Measurements from ENCODE around the gene ACBD4. TPM values are rescaled to one million over a fixed set of nuclear protein-coding genes. Genes with fewer than 3 reads are reported as not detected.

ACBD4 gene
- total RNA-seq, 1 experiment from 2014 or later: 1.4 TPM

DNA sequence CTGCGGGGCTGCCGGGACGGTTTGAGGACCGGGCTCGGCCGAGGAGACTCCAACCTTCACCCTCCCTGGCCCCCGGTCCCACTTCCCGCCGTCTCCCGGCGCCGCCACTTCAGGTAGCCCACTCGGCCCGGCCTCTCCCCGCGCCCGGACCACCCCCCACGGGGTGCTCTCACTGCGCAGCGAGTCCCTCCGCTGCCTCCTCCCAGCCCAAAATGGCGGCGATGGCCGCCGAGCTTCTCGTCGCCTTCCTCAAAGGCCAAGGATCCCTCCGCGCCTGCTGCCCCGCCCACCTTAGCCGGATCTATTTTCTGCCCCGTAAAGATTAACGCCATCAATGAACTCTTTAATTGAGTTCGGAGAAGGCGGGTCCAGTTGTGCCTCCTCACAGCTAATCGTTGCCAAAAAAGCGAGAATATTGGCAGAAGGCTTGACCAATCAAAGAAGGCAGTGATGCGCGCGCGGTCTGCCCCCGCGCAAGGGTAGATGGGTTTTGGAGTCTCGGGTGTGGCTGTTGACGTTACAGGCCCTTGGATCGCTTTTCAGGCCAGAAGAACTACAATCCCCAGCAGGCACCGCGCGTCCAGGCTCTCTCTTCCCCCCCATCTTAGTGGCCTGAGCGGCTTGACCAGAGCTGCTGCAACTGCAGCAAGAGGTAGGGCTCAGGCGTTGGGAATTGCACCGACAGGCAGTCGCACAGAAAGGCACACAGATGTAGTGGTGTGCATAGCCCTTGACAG lies 26.0 kb downstream of the ACBD4 start, which contains the start of gene HEXIM2:
TSS of gene HEXIM2 (plus strand) at position 588 of the 737 bp plus-strand sequence. CDS start 919 bp downstream, outside the sequence.
- Histone ChIP-seq H3K9me3 (ENCODE audit: low read depth, low read length, poor library complexity, severe bottlenecking) (no peaks in the 10 kb centered on the region), H3K4me1 (ENCODE audit: insufficient read depth, low read length, poor library complexity, severe bottlenecking) (peaks cover 6% of the 10 kb centered on the region), H3K27me3 (replicated peaks; ENCODE audit: insufficient read depth, low read depth, low read length, poor library complexity) (no peaks in the 10 kb centered on the region), H3K4me3 (ENCODE audit: low read depth, low read length, poor library complexity, severe bottlenecking) (peak within 1 kb of the TSS; percentile 90), H3K36me3 (ENCODE audit: insufficient read depth, low read length, poor library complexity, severe bottlenecking) (no peaks in the 10 kb centered on the region), H3K27ac (ENCODE audit: low read depth, low read length, poor library complexity, severe bottlenecking) (peak within 1 kb of the TSS; percentile 98)
- POLR2A ChIA-PET (ENCODE audit: low non-redundant PET): interaction anchor here (1.3 to 1.5 kb wide), 2 partner anchors 10 to 13 kb away, joined by 4 to 8 read pairs; partner anchors contain the start of gene HEXIM1
- no peak for TF ChIP-seq EZH2 (IDR thresholded peaks at IDR 0.05; ENCODE audit: borderline replicate concordance, low read depth, low read length, poor library complexity, severe bottlenecking)
- TF ChIP-seq CTCF (conservative IDR thresholded peaks at IDR 0.05; ENCODE audit: low read depth, low read length): no peak
- peak; percentile 97 for DNase-seq (ENCODE audit: low spot score)
- BruUV-seq (replicated peaks): no TSS peak
- intact Hi-C loops (cut with micrococcal nuclease; ENCODE audit: unreplicated experiment): no loop called here
- CTCF ChIA-PET: interaction anchor here (0.6 to 1.8 kb wide), 6 partner anchors 9 to 163 kb away, joined by 3 to 13 read pairs (median 6); partner anchors contain the start of genes ACBD4 and HEXIM1

GRCh38 chr17:45162025-45162687 lies 26.7 kb downstream of the ACBD4 start:
- TF ChIP-seq EZH2 (IDR thresholded peaks at IDR 0.05; ENCODE audit: borderline replicate concordance, low read depth, low read length, poor library complexity, severe bottlenecking) (no peak), CTCF (conservative IDR thresholded peaks at IDR 0.05; ENCODE audit: low read depth, low read length) (no peak)
- BruUV-seq (replicated peaks): no TSS peak
- POLR2A ChIA-PET (ENCODE audit: low non-redundant PET): interaction anchor here (1.3 to 1.5 kb wide), 2 partner anchors 11 to 14 kb away, joined by 4 to 8 read pairs; partner anchors contain the start of gene HEXIM1
- CTCF ChIA-PET: interaction anchor here (1.3 to 1.8 kb wide), 4 partner anchors 10 to 27 kb away, joined by 4 to 13 read pairs (median 8); partner anchors contain the start of genes ACBD4 and HEXIM1
- Histone ChIP-seq H3K27me3 (replicated peaks; ENCODE audit: insufficient read depth, low read depth, low read length, poor library complexity) (no peaks in the 10 kb centered on the region), H3K36me3 (ENCODE audit: insufficient read depth, low read length, poor library complexity, severe bottlenecking) (no peaks in the 10 kb centered on the region), H3K27ac (ENCODE audit: low read depth, low read length, poor library complexity, severe bottlenecking) (peak overlapping the region; percentile 50), H3K9me3 (ENCODE audit: low read depth, low read length, poor library complexity, severe bottlenecking) (no peaks in the 10 kb centered on the region), H3K4me1 (ENCODE audit: insufficient read depth, low read length, poor library complexity, severe bottlenecking) (peaks cover 6% of the 10 kb centered on the region), H3K4me3 (ENCODE audit: low read depth, low read length, poor library complexity, severe bottlenecking) (peak overlapping the region; percentile 90)
- intact Hi-C loops (cut with micrococcal nuclease; ENCODE audit: unreplicated experiment): no loop called here
- DNase-seq (ENCODE audit: low spot score): no peak

GRCh38 chr17:45164734-45165269 lies 29.3 kb downstream of the ACBD4 start:
- BruUV-seq (replicated peaks): no TSS peak
- ChIA-PET POLR2A (ENCODE audit: low non-redundant PET) (no interaction called here), CTCF (no interaction called here)
- H3K36me3 ChIP-seq (ENCODE audit: insufficient read depth, low read length, poor library complexity, severe bottlenecking): no peaks in the 10 kb centered on the region
- peaks cover 4% of the 10 kb centered on the region for H3K4me1 ChIP-seq (ENCODE audit: insufficient read depth, low read length, poor library complexity, severe bottlenecking)
- DNase-seq (ENCODE audit: low spot score): no peak
- H3K27me3 ChIP-seq (replicated peaks; ENCODE audit: insufficient read depth, low read depth, low read length, poor library complexity): no peaks in the 10 kb centered on the region
- intact Hi-C loops (cut with micrococcal nuclease; ENCODE audit: unreplicated experiment): no loop called here
- no peak overlapping the region for H3K27ac ChIP-seq (ENCODE audit: low read depth, low read length, poor library complexity, severe bottlenecking)
- TF ChIP-seq CTCF (conservative IDR thresholded peaks at IDR 0.05; ENCODE audit: low read depth, low read length) (no peak), EZH2 (IDR thresholded peaks at IDR 0.05; ENCODE audit: borderline replicate concordance, low read depth, low read length, poor library complexity, severe bottlenecking) (no peak)
- no peak overlapping the region for H3K4me3 ChIP-seq (ENCODE audit: low read depth, low read length, poor library complexity, severe bottlenecking)
- no peaks in the 10 kb centered on the region for H3K9me3 ChIP-seq (ENCODE audit: low read depth, low read length, poor library complexity, severe bottlenecking)
